Measurements from ENCODE around the gene SYMPK.

DNA sequence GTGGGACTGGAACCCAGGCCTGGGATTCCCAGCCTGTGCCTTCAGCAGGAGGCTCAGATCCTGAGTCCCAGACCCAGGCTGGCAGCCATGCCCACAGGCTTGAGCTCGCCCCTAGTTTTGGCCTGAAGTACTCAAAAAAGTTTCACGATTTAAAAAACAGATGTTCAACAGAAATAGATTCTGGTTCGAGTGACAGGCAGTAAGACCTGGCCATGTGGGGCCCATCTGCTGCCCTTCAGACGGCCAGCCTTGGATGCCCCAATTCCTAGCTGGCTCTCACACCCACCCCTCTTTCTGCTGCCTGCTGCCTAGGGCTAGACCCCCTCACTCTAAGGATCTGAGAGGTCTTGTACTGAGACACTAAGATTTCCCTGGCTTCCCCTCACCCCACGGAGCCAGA, 77.8 kb downstream of the SYMPK start:
- TF ChIP-seq POLR2AphosphoS5 (IDR thresholded peaks at IDR 0.05; ENCODE audit: low read depth, low read length) (no peak), POLR2A (IDR thresholded peaks at IDR 0.05; ENCODE audit: low read depth, low read length) (no peak)

Measured in GM12892 (cell line).